ENCODE data around the gene ADAM19.

The ADAM19 gene

GRCh38 chr5:157593052-157593757, 17.6 kb upstream of the ADAM19 start:
- Histone ChIP-seq H3K4me1 (ENCODE audit: insufficient read depth, low read length, poor library complexity, severe bottlenecking) (peaks cover 41% of the 10 kb centered on the region), H4K20me1 (ENCODE audit: insufficient read depth, low read length, poor library complexity, severe bottlenecking) (no peaks in the 10 kb centered on the region), H3K79me2 (ENCODE audit: insufficient read depth, low read length) (no peaks in the 10 kb centered on the region), H3K36me3 (ENCODE audit: insufficient read depth, low read length) (no peaks in the 10 kb centered on the region), H3K4me2 (ENCODE audit: low read depth, low read length, poor library complexity, severe bottlenecking) (peak overlapping the region; percentile 66), H3K9me2 (replicated peaks; ENCODE audit: low read depth, low read length) (no peaks in the 10 kb centered on the region), H3K9me3 (ENCODE audit: insufficient read depth, low read depth, low read length) (no peaks in the 10 kb centered on the region), H2AFZ (ENCODE audit: low read length) (no peak overlapping the region), H3F3A (ENCODE audit: low read depth) (peaks cover 3% of the 10 kb centered on the region; the same call in 1 of the 2 replicates), H3K27me3 (ENCODE audit: insufficient read depth, low read length, poor library complexity, severe bottlenecking) (no peaks in the 10 kb centered on the region), H3K9ac (ENCODE audit: low read depth, low read length, poor library complexity, severe bottlenecking) (peak overlapping the region; percentile 54), H3K4me3 (ENCODE audit: low read length, poor library complexity, severe bottlenecking) (peak overlapping the region; percentile 45)
- TF ChIP-seq EZH2phosphoT487 (IDR thresholded peaks at IDR 0.05; ENCODE audit: borderline replicate concordance), result no peak
- no peak for TF ChIP-seq CTCF (conservative IDR thresholded peaks at IDR 0.05; ENCODE audit: low read length)

- Histone ChIP-seq H3K4me2 (ENCODE audit: low read depth, low read length, poor library complexity, severe bottlenecking) (peak overlapping the region; percentile 66), H3K9ac (ENCODE audit: low read depth, low read length, poor library complexity, severe bottlenecking) (peak overlapping the region; percentile 61), H3F3A (ENCODE audit: low read depth) (peaks cover 3% of the 10 kb centered on the region; the same call in 1 of the 2 replicates), H3K4me3 (ENCODE audit: low read length, poor library complexity, severe bottlenecking) (peak overlapping the region; percentile 45), H4K20me1 (ENCODE audit: insufficient read depth, low read length, poor library complexity, severe bottlenecking) (no peaks in the 10 kb centered on the region), H3K27me3 (ENCODE audit: insufficient read depth, low read length, poor library complexity, severe bottlenecking) (no peaks in the 10 kb centered on the region), H3K4me1 (ENCODE audit: insufficient read depth, low read length, poor library complexity, severe bottlenecking) (peaks cover 41% of the 10 kb centered on the region), H3K36me3 (ENCODE audit: insufficient read depth, low read length) (no peaks in the 10 kb centered on the region), H3K9me2 (replicated peaks; ENCODE audit: low read depth, low read length) (no peaks in the 10 kb centered on the region), H3K9me3 (ENCODE audit: insufficient read depth, low read depth, low read length) (no peaks in the 10 kb centered on the region), H2AFZ (ENCODE audit: low read length) (no peak overlapping the region), H3K79me2 (ENCODE audit: insufficient read depth, low read length) (no peaks in the 10 kb centered on the region)
- TF ChIP-seq EZH2phosphoT487 (IDR thresholded peaks at IDR 0.05; ENCODE audit: borderline replicate concordance) (no peak), CTCF (conservative IDR thresholded peaks at IDR 0.05; ENCODE audit: low read length) (no peak)
Measured at GRCh38 chr5:157592594-157592993, 17.0 kb upstream of the ADAM19 start.

GRCh38 chr5:157590478-157590877, 14.9 kb upstream of the ADAM19 start:
- Histone ChIP-seq H3K36me3 (ENCODE audit: insufficient read depth, low read length) (no peaks in the 10 kb centered on the region), H4K20me1 (ENCODE audit: insufficient read depth, low read length, poor library complexity, severe bottlenecking) (no peaks in the 10 kb centered on the region), H3K9me2 (replicated peaks; ENCODE audit: low read depth, low read length) (no peaks in the 10 kb centered on the region), H3K79me2 (ENCODE audit: insufficient read depth, low read length) (no peaks in the 10 kb centered on the region), H2AFZ (ENCODE audit: low read length) (no peak overlapping the region), H3K27me3 (ENCODE audit: insufficient read depth, low read length, poor library complexity, severe bottlenecking) (no peaks in the 10 kb centered on the region), H3K9ac (ENCODE audit: low read depth, low read length, poor library complexity, severe bottlenecking) (no peak overlapping the region), H3K4me3 (ENCODE audit: low read length, poor library complexity, severe bottlenecking) (no peak overlapping the region), H3K4me1 (ENCODE audit: insufficient read depth, low read length, poor library complexity, severe bottlenecking) (peaks cover 31% of the 10 kb centered on the region), H3K9me3 (ENCODE audit: insufficient read depth, low read depth, low read length) (no peaks in the 10 kb centered on the region), H3K4me2 (ENCODE audit: low read depth, low read length, poor library complexity, severe bottlenecking) (no peak overlapping the region), H3F3A (ENCODE audit: low read depth) (peaks cover 3% of the 10 kb centered on the region; the same call in 1 of the 2 replicates)
- TF ChIP-seq EZH2phosphoT487 (IDR thresholded peaks at IDR 0.05; ENCODE audit: borderline replicate concordance) (no peak), CTCF (conservative IDR thresholded peaks at IDR 0.05; ENCODE audit: low read length) (no peak)

Data from Loucy (cell line).